ENCODE data around the gene TMEM192. TPM values are rescaled to one million over a fixed set of nuclear protein-coding genes. Genes with fewer than 3 reads are reported as not detected.
A peak's percentile ranks its signal among the peaks of the same experiment; 100 is the strongest.

TMEM192 gene
- polyA plus RNA-seq (2013, experiment 1 of 2) = 8.7 TPM
- 10.2 TPM for polyA plus RNA-seq (2013, experiment 2 of 2)

- Histone ChIP-seq H3K4me1 (ENCODE audit: insufficient read depth, low read length) (peaks cover 8% of the 10 kb centered on the region; the same call in 1 of the 2 replicates), H3K4me3 (ENCODE audit: low read length) (peak within 1 kb of the TSS; percentile 78), H3K9me3 (ENCODE audit: insufficient read depth, low read depth, low read length) (no peaks in the 10 kb centered on the region), H3K27ac (ENCODE audit: low read depth, low read length) (peak within 1 kb of the TSS; percentile 63), H3K36me3 (ENCODE audit: insufficient read depth, low read length) (no peaks in the 10 kb centered on the region), H3K27me3 (ENCODE audit: insufficient read depth, low read length) (no peaks in the 10 kb centered on the region), H3K9ac (ENCODE audit: low read depth, low read length) (peak within 1 kb of the TSS; percentile 78)
- WGBS = under 1% methylated on average over 64 of the region's 66 CpGs
These were observed at the start of gene TMEM192 for GRCh38 chr4:165112368-165113121. TSS of gene TMEM192 (minus strand) at chr4:165112860. CDS start at chr4:165112773, 87 bp downstream.

DNA sequence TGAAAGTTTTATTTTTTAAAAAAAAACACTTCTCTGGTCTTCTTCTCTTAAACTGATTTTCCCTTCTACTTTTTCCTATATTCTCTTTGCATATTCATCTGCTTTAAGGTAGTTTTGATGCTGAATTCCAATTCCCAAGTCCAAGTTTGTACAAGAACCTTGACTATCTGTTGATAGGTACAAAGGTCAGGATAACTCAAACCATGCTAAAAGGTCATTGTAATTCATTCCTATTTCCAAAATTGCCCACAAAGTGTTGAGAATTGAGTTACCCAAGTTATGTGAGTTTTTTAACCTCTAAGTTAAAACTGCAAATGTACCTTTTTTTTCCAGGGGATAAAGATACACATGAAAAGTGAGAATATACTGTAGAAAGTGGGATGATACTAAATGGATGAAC lies 46.1 kb upstream of the TMEM192 start:
- H3K27ac ChIP-seq (ENCODE audit: low read depth, low read length) = no peak overlapping the region
- H3K27me3 ChIP-seq (ENCODE audit: insufficient read depth, low read length) = no peaks in the 10 kb centered on the region
- no peak overlapping the region for H3K9ac ChIP-seq (ENCODE audit: low read depth, low read length)
- H3K9me3 ChIP-seq (ENCODE audit: insufficient read depth, low read depth, low read length) = peaks cover 9% of the 10 kb centered on the region
- H3K36me3 ChIP-seq (ENCODE audit: insufficient read depth, low read length) = no peaks in the 10 kb centered on the region
- no peaks in the 10 kb centered on the region for H3K4me1 ChIP-seq (ENCODE audit: insufficient read depth, low read length)
- no peak overlapping the region for H3K4me3 ChIP-seq (ENCODE audit: low read length)

GRCh38 chr4:165156906-165157305 lies 44.2 kb upstream of the TMEM192 start:
- no peak overlapping the region for H3K9ac ChIP-seq (ENCODE audit: low read depth, low read length)
- no peaks in the 10 kb centered on the region for H3K4me1 ChIP-seq (ENCODE audit: insufficient read depth, low read length)
- WGBS = 93% methylated on average over 2 of the region's 2 CpGs

DNA sequence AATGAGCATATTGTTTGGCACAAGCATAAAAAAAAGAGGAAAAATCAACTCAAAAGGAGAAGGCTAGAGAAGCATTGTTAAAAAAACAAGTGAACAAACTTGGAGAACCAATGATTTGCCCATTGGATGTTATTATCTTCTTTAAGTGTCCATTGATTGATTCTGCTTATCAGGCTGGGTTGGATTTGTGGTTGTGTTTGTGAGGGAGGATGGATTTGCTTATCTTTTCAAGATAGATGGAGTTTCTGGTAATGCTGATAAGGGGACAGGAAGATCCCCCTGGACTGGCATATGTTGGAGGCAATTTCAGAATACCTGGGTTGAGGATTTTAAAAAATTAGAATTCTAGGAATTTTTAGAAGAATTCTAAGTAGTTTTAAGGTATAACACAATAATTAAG lies 41.8 kb upstream of the TMEM192 start:
- no peaks in the 10 kb centered on the region for H3K4me1 ChIP-seq (ENCODE audit: insufficient read depth, low read length)
- H3K9ac ChIP-seq (ENCODE audit: low read depth, low read length) = no peak overlapping the region
- no peaks in the 10 kb centered on the region for H3K27me3 ChIP-seq (ENCODE audit: insufficient read depth, low read length)
- H3K4me3 ChIP-seq (ENCODE audit: low read length) = no peak overlapping the region
- H3K9me3 ChIP-seq (ENCODE audit: insufficient read depth, low read depth, low read length) = peaks cover 9% of the 10 kb centered on the region
- no peaks in the 10 kb centered on the region for H3K36me3 ChIP-seq (ENCODE audit: insufficient read depth, low read length)
- no peak overlapping the region for H3K27ac ChIP-seq (ENCODE audit: low read depth, low read length)

More at GRCh38 chr4:165156906-165157305, 44.2 kb upstream of the TMEM192 start:
- Histone ChIP-seq H3K36me3 (ENCODE audit: insufficient read depth, low read length) (no peaks in the 10 kb centered on the region), H3K4me3 (ENCODE audit: low read length) (no peak overlapping the region), H3K9me3 (ENCODE audit: insufficient read depth, low read depth, low read length) (peaks cover 9% of the 10 kb centered on the region), H3K27ac (ENCODE audit: low read depth, low read length) (no peak overlapping the region), H3K27me3 (ENCODE audit: insufficient read depth, low read length) (no peaks in the 10 kb centered on the region)

GRCh38 chr4:165152527-165152926 lies 39.9 kb upstream of the TMEM192 start:
- H3K9me3 ChIP-seq (ENCODE audit: insufficient read depth, low read depth, low read length) = peaks cover 7% of the 10 kb centered on the region
- H3K9ac ChIP-seq (ENCODE audit: low read depth, low read length) = no peak overlapping the region
- H3K27me3 ChIP-seq (ENCODE audit: insufficient read depth, low read length) = no peaks in the 10 kb centered on the region
- H3K36me3 ChIP-seq (ENCODE audit: insufficient read depth, low read length) = no peaks in the 10 kb centered on the region
- H3K27ac ChIP-seq (ENCODE audit: low read depth, low read length) = no peak overlapping the region
- H3K4me3 ChIP-seq (ENCODE audit: low read length) = no peak overlapping the region
- 92% methylated on average over 4 of the region's 4 CpGs for WGBS
- H3K4me1 ChIP-seq (ENCODE audit: insufficient read depth, low read length) = no peaks in the 10 kb centered on the region

DNA sequence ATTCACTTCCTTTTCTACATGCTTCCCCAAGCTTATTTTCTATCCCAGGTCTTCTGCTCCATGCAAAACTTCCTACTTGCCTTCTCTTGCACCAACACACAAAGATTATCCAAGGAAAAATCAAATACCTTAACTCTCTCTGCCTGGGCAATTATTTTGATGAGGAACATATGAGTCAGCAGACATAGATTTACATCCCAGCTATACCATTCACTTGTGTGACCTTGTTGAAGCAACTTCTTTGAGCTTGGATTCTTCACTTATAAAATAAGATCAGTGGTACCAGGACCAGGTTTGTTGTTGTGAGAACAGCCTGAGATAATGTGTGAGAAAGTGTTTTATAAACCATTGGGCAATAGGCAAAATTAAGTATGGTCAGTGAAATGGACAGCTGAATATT lies 39.1 kb upstream of the TMEM192 start:
- H3K27ac ChIP-seq (ENCODE audit: low read depth, low read length) = no peak overlapping the region
- H3K4me3 ChIP-seq (ENCODE audit: low read length) = no peak overlapping the region
- no peaks in the 10 kb centered on the region for H3K4me1 ChIP-seq (ENCODE audit: insufficient read depth, low read length)
- no peak overlapping the region for H3K9ac ChIP-seq (ENCODE audit: low read depth, low read length)
- no peaks in the 10 kb centered on the region for H3K9me3 ChIP-seq (ENCODE audit: insufficient read depth, low read depth, low read length)
- no peaks in the 10 kb centered on the region for H3K27me3 ChIP-seq (ENCODE audit: insufficient read depth, low read length)
- no peaks in the 10 kb centered on the region for H3K36me3 ChIP-seq (ENCODE audit: insufficient read depth, low read length)

DNA sequence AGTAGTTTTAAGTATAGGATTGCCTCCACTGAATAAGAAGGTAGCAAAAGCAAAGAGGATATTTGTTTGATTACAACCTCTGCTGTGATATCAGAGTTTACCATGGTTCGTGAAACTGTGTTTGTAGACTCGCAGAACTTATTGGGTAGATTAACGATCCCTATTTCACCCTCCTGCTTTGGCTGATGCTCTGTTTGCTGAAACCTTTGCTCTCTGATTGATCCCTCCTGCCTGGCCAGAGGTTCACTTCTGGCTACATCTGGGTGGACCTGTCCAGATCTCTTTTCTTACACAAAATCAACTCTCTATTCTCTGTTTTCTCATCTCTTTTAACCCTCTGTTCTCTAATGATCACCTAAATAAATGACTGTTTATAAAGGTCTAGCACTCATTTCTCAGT lies 37.9 kb upstream of the TMEM192 start:
- Histone ChIP-seq H3K27me3 (ENCODE audit: insufficient read depth, low read length) (no peaks in the 10 kb centered on the region), H3K9me3 (ENCODE audit: insufficient read depth, low read depth, low read length) (no peaks in the 10 kb centered on the region), H3K36me3 (ENCODE audit: insufficient read depth, low read length) (no peaks in the 10 kb centered on the region), H3K27ac (ENCODE audit: low read depth, low read length) (no peak overlapping the region), H3K4me3 (ENCODE audit: low read length) (no peak overlapping the region), H3K4me1 (ENCODE audit: insufficient read depth, low read length) (no peaks in the 10 kb centered on the region), H3K9ac (ENCODE audit: low read depth, low read length) (no peak overlapping the region)
- WGBS = 96% methylated on average over 3 of the region's 3 CpGs

DNA sequence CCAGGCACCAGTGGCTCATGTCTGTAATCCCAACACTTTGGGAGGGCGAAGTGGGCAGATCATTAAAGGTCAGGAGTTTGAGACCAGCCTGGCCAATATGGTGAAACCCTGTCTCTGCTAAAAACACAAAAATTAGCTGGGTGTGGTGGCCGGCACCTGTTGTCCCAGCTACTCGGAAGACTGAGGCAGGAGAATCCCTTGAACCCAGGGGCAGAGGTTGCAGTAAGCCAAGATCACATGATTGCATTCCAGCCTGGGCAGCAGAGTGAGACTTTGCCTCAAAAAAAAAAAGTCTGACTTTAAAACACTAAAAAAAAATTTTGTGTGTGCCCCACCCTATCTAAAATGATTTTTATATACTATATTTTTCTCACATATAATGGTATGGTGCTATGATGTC lies 26.2 kb upstream of the TMEM192 start:
- Histone ChIP-seq H3K36me3 (ENCODE audit: insufficient read depth, low read length) (no peaks in the 10 kb centered on the region), H3K9ac (ENCODE audit: low read depth, low read length) (no peak overlapping the region), H3K27ac (ENCODE audit: low read depth, low read length) (no peak overlapping the region), H3K4me1 (ENCODE audit: insufficient read depth, low read length) (no peaks in the 10 kb centered on the region), H3K27me3 (ENCODE audit: insufficient read depth, low read length) (no peaks in the 10 kb centered on the region), H3K4me3 (ENCODE audit: low read length) (no peak overlapping the region), H3K9me3 (ENCODE audit: insufficient read depth, low read depth, low read length) (no peaks in the 10 kb centered on the region)
- WGBS = 94% methylated on average over 3 of the region's 3 CpGs

GRCh38 chr4:165137205-165137604 lies 24.5 kb upstream of the TMEM192 start:
- H3K36me3 ChIP-seq (ENCODE audit: insufficient read depth, low read length) = no peaks in the 10 kb centered on the region
- H3K4me3 ChIP-seq (ENCODE audit: low read length) = no peak overlapping the region
- no peaks in the 10 kb centered on the region for H3K27me3 ChIP-seq (ENCODE audit: insufficient read depth, low read length)
- H3K4me1 ChIP-seq (ENCODE audit: insufficient read depth, low read length) = no peaks in the 10 kb centered on the region
- H3K9me3 ChIP-seq (ENCODE audit: insufficient read depth, low read depth, low read length) = no peaks in the 10 kb centered on the region
- no peak overlapping the region for H3K27ac ChIP-seq (ENCODE audit: low read depth, low read length)
- no peak overlapping the region for H3K9ac ChIP-seq (ENCODE audit: low read depth, low read length)

- 91% methylated on average over 3 of the region's 4 CpGs for WGBS
These were observed 23.9 kb upstream of the TMEM192 start for GRCh38 chr4:165136529-165136928.

DNA sequence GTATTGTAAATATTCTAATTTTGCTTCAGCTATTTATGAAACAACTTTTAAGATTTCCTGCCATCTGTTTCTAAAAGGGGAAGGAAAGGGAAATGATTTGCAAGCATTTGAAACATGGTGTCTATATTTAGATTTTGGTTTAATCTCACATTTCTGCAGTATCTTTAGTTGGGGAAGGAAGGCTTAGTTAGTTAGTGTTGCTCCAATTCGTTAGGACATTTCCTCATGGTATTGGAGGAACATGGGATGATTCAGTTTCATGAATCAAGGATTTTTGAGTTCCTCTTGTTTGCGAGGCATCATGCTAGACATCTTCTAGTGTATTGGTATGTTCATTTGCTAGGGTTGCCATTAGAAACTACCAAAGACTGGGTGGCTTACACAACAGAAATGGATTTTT lies 20.5 kb upstream of the TMEM192 start:
- WGBS = 86% methylated on average over 2 of the region's 2 CpGs
- H3K9ac ChIP-seq (ENCODE audit: low read depth, low read length) = no peak overlapping the region
- no peaks in the 10 kb centered on the region for H3K9me3 ChIP-seq (ENCODE audit: insufficient read depth, low read depth, low read length)
- H3K4me3 ChIP-seq (ENCODE audit: low read length) = no peak overlapping the region
- H3K36me3 ChIP-seq (ENCODE audit: insufficient read depth, low read length) = no peaks in the 10 kb centered on the region
- no peak overlapping the region for H3K27ac ChIP-seq (ENCODE audit: low read depth, low read length)
- no peaks in the 10 kb centered on the region for H3K4me1 ChIP-seq (ENCODE audit: insufficient read depth, low read length)
- no peaks in the 10 kb centered on the region for H3K27me3 ChIP-seq (ENCODE audit: insufficient read depth, low read length)

More at GRCh38 chr4:165136529-165136928, 23.9 kb upstream of the TMEM192 start:
- no peaks in the 10 kb centered on the region for H3K36me3 ChIP-seq (ENCODE audit: insufficient read depth, low read length)
- no peak overlapping the region for H3K9ac ChIP-seq (ENCODE audit: low read depth, low read length)
- no peaks in the 10 kb centered on the region for H3K27me3 ChIP-seq (ENCODE audit: insufficient read depth, low read length)
- H3K27ac ChIP-seq (ENCODE audit: low read depth, low read length) = no peak overlapping the region
- no peaks in the 10 kb centered on the region for H3K4me1 ChIP-seq (ENCODE audit: insufficient read depth, low read length)
- no peaks in the 10 kb centered on the region for H3K9me3 ChIP-seq (ENCODE audit: insufficient read depth, low read depth, low read length)
- H3K4me3 ChIP-seq (ENCODE audit: low read length) = no peak overlapping the region
